T-helper 17 cell (primary cell): ENCODE results near the gene MFSD2A. TPM values are rescaled to one million over a fixed set of nuclear protein-coding genes. Genes with fewer than 3 reads are reported as not detected.

Source experiments
- ATAC-seq: fragments of 150-1000 bp; cut with Tn5 transposase; 2 replicates; pipeline ENCODE4 v1.10.0; 2021; ENCODE audit warnings: mild to moderate bottlenecking, moderate library complexity
- DNase-seq, 3 donors: peaks; one replicate each; pipeline versions ENCODE4 v3.0.0 to v3.0.0-alpha.2; 2020 to 2021
- H3K9me3 ChIP-seq: one replicate; pipeline ENCODE4 v1.7.0; 2013; ENCODE audit warnings: low read length, mild to moderate bottlenecking; ENCODE audit not compliant: control insufficient read depth, poor library complexity, severe bottlenecking
- H3K27ac Mint-ChIP-seq: one replicate; pipeline ENCODE4 v1.8.0; 2022; ENCODE audit warnings: mild to moderate bottlenecking, moderate library complexity, mixed read lengths
- H3K27me3 Mint-ChIP-seq: one replicate; pipeline ENCODE4 v1.8.0; 2022; ENCODE audit warnings: mixed read lengths
- H3K36me3 Mint-ChIP-seq: one replicate; pipeline ENCODE4 v1.8.0; 2022; ENCODE audit warnings: low read depth, mixed read lengths
- H3K4me1 Mint-ChIP-seq: one replicate; pipeline ENCODE4 v1.8.0; 2022; ENCODE audit warnings: mild to moderate bottlenecking, mixed read lengths
- H3K4me3 Mint-ChIP-seq: one replicate; pipeline ENCODE4 v1.8.0; 2022; ENCODE audit warnings: mild to moderate bottlenecking, moderate library complexity, mixed read lengths
- total RNA-seq, 4 donors: library from RNA in 2 of 4; stranded (reverse) in 2 of 4; gene quantifications; one replicate each; pipeline ENCODE4 v1.2.3 and lab custom pipeline; 2022 to 2026

The MFSD2A gene
- total RNA-seq, 2 donors from 2014 or later = 4.6 to 5.5 TPM

- DNase-seq = no peak
- no peaks in the 10 kb centered on the region for H3K9me3 ChIP-seq
- H3K4me3 Mint-ChIP-seq = no peak overlapping the region
- no peaks in the 10 kb centered on the region for H3K36me3 Mint-ChIP-seq
- H3K27me3 Mint-ChIP-seq = peaks cover 5% of the 10 kb centered on the region
- ATAC-seq = no peak
- peaks cover 14% of the 10 kb centered on the region for H3K4me1 Mint-ChIP-seq
- H3K27ac Mint-ChIP-seq = no peak overlapping the region
Measured at GRCh38 chr1:39926820-39927219, 28.1 kb upstream of the MFSD2A start.

- no peak for ATAC-seq
Measured at GRCh38 chr1:39927538-39927937, 27.4 kb upstream of the MFSD2A start.

GRCh38 chr1:39928809-39929587 lies 25.9 kb upstream of the MFSD2A start:
- H3K9me3 ChIP-seq = no peaks in the 10 kb centered on the region
- DNase-seq (no peak), ATAC-seq (no peak)
- no peaks in the 10 kb centered on the region for H3K36me3 Mint-ChIP-seq
- H3K4me1 Mint-ChIP-seq = peaks cover 17% of the 10 kb centered on the region
- H3K27ac Mint-ChIP-seq = no peak overlapping the region
- no peak overlapping the region for H3K4me3 Mint-ChIP-seq
- peaks cover 8% of the 10 kb centered on the region for H3K27me3 Mint-ChIP-seq

More at GRCh38 chr1:39927538-39927937, 27.4 kb upstream of the MFSD2A start:
- H3K9me3 ChIP-seq = no peaks in the 10 kb centered on the region
- Mint-ChIP-seq H3K4me3 (no peak overlapping the region), H3K27ac (no peak overlapping the region), H3K4me1 (peaks cover 15% of the 10 kb centered on the region), H3K36me3 (no peaks in the 10 kb centered on the region), H3K27me3 (peaks cover 8% of the 10 kb centered on the region)
- no peak for DNase-seq

- Mint-ChIP-seq H3K36me3 (no peaks in the 10 kb centered on the region), H3K27ac (peak overlapping the region; percentile 62), H3K27me3 (peaks cover 14% of the 10 kb centered on the region), H3K4me3 (no peak overlapping the region), H3K4me1 (peaks cover 19% of the 10 kb centered on the region)
- ATAC-seq (no peak), DNase-seq (no peak)
- H3K9me3 ChIP-seq = no peaks in the 10 kb centered on the region
Measured at GRCh38 chr1:39933956-39934941, 20.7 kb upstream of the MFSD2A start.

GRCh38 chr1:39936724-39937491 lies 18.0 kb upstream of the MFSD2A start:
- DNase-seq (no peak), ATAC-seq (no peak)
- no peak overlapping the region for H3K27ac Mint-ChIP-seq
- no peaks in the 10 kb centered on the region for H3K9me3 ChIP-seq
- H3K4me1 Mint-ChIP-seq = peaks cover 16% of the 10 kb centered on the region
- H3K4me3 Mint-ChIP-seq = no peak overlapping the region
- H3K36me3 Mint-ChIP-seq = no peaks in the 10 kb centered on the region
- H3K27me3 Mint-ChIP-seq = peaks cover 8% of the 10 kb centered on the region

- no peak overlapping the region for H3K4me3 Mint-ChIP-seq
- H3K4me1 Mint-ChIP-seq = peaks cover 14% of the 10 kb centered on the region
- H3K27ac Mint-ChIP-seq = no peak overlapping the region
- peaks cover 6% of the 10 kb centered on the region for H3K27me3 Mint-ChIP-seq
- no peaks in the 10 kb centered on the region for H3K36me3 Mint-ChIP-seq
- DNase-seq = no peak
- H3K9me3 ChIP-seq = no peaks in the 10 kb centered on the region
- no peak for ATAC-seq
Measured at GRCh38 chr1:39938856-39939255, 16.1 kb upstream of the MFSD2A start.

GRCh38 chr1:39940253-39940652 lies 14.7 kb upstream of the MFSD2A start:
- Mint-ChIP-seq H3K4me1 (peaks cover 8% of the 10 kb centered on the region), H3K27ac (no peak overlapping the region), H3K4me3 (no peak overlapping the region), H3K36me3 (no peaks in the 10 kb centered on the region), H3K27me3 (no peaks in the 10 kb centered on the region)
- ATAC-seq = no peak
- no peaks in the 10 kb centered on the region for H3K9me3 ChIP-seq
- DNase-seq = no peak

GRCh38 chr1:39940980-39941871 lies 13.7 kb upstream of the MFSD2A start:
- no peak overlapping the region for H3K27ac Mint-ChIP-seq
- H3K27me3 Mint-ChIP-seq = no peaks in the 10 kb centered on the region
- ATAC-seq (no peak), DNase-seq (no peak)
- H3K36me3 Mint-ChIP-seq = no peaks in the 10 kb centered on the region
- peaks cover 4% of the 10 kb centered on the region for H3K4me1 Mint-ChIP-seq
- no peaks in the 10 kb centered on the region for H3K9me3 ChIP-seq
- no peak overlapping the region for H3K4me3 Mint-ChIP-seq

- Mint-ChIP-seq H3K4me3 (no peak overlapping the region), H3K27ac (no peak overlapping the region), H3K27me3 (no peaks in the 10 kb centered on the region), H3K4me1 (no peaks in the 10 kb centered on the region), H3K36me3 (no peaks in the 10 kb centered on the region)
- no peaks in the 10 kb centered on the region for H3K9me3 ChIP-seq
- DNase-seq (no peak), ATAC-seq (no peak)
Measured at GRCh38 chr1:39943471-39944290, 11.3 kb upstream of the MFSD2A start.

GRCh38 chr1:39944410-39945112 lies 10.4 kb upstream of the MFSD2A start:
- H3K4me1 Mint-ChIP-seq = no peaks in the 10 kb centered on the region
- H3K4me3 Mint-ChIP-seq = no peak overlapping the region
- no peaks in the 10 kb centered on the region for H3K27me3 Mint-ChIP-seq
- no peaks in the 10 kb centered on the region for H3K9me3 ChIP-seq
- no peaks in the 10 kb centered on the region for H3K36me3 Mint-ChIP-seq
- DNase-seq = no peak
- no peak for ATAC-seq
- no peak overlapping the region for H3K27ac Mint-ChIP-seq

- Mint-ChIP-seq H3K4me1 (no peaks in the 10 kb centered on the region), H3K36me3 (no peaks in the 10 kb centered on the region), H3K27me3 (no peaks in the 10 kb centered on the region), H3K27ac (no peak overlapping the region), H3K4me3 (no peak overlapping the region)
- no peaks in the 10 kb centered on the region for H3K9me3 ChIP-seq
- DNase-seq = no peak
- ATAC-seq = no peak
Measured at GRCh38 chr1:39946216-39946615, 8.7 kb upstream of the MFSD2A start.
